Stimulated activated CD4-positive, alpha-beta T cell treated with anti-CD3 and anti-CD28 coated beads, Interleukin-4, amount 100 ng/mL, for 4 hours (primary cell): Measurements from ENCODE around the gene PRR3.

Experiments
- DNase-seq, 2 experiments: peaks; one replicate each; pipeline ENCODE4 v3.0.0-alpha.2; 2020

Gene PRR3

DNA sequence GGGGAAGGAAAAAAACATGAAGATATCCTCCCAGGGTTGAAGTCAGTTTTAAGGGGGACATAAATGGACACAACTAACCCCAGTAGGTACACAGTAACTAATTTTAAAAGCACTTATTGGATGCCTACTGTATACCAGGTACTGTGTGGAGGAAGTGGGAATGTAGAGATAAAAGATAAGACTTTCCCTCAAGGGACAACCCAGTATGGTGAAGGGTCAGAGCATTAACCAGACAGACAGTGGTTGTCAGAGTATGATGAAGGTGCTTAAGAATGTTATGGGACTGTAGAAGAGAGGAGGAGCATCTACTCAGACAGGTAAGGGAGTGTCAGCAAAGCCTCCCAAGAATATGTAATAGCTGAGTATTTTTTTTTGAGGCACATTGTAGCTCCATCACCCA is 15.1 kb downstream of the PRR3 start:
- DNase-seq: no peak

DNA sequence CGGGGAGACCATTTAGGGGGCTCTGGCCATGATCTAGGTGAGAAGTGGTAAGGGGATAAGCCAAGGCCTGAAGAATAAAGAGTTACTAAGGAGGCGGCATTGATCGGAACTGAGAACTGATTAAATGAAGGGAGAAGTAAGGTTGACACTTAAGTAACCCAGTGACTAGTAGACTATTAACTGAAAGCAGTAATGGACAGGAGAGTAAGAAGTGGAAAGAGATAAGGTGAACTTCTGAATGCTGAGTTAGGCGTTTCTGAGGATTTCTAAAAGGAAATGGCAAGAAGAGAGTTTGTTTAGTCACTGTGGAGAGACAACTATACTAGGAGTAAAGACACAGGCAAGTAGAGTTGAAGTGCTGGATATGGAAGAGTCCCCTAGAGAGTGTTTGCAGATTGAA is 16.0 kb downstream of the PRR3 start:
- DNase-seq: no peak

DNA sequence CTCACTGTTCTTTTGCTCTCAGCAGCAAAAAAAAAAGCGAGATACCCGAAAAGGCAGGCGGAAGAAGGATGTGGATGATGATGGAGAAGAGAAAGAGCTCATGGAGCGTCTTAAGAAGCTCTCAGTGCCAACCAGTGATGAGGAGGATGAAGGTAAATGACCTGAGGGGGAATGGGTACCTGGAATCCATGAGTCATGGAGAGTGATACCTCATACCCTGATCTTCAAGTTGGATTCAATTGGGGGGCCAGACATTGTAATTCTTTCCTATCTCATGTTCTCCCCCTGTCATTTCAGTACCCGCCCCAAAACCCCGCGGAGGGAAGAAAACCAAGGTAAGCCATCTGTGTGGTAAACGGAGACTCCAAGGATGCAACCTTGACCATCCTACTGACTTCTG is 21.0 kb downstream of the PRR3 start:
- no peak for DNase-seq

DNA sequence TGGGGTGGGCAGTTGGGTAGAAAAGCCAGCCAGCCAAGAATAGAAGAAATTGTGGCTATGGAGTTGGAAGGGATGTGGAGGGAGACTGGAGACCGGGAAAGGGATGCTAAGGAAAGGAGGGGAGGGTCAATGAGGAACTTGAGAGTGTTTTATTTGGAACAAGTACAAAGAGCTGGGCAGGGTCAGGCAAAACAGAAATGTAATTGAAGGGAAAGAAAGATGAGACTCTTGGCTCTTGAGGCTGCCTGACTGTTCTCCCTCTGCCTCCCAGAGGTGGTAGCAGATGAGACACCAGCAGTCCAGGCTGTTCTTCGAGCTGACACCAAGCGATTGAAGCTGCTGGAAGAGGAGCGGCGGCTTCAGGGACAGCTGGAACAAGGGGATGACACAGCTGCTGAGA is 26.8 kb downstream of the PRR3 start:
- no peak for DNase-seq

- no peak for DNase-seq
Observed at GRCh38 chr6:30589754-30590358, 32.8 kb downstream of the PRR3 start.

- DNase-seq: no peak
Observed at GRCh38 chr6:30590509-30590908, 33.4 kb downstream of the PRR3 start.

- no peak for DNase-seq
Observed at GRCh38 chr6:30591008-30591407, 33.9 kb downstream of the PRR3 start.

DNA sequence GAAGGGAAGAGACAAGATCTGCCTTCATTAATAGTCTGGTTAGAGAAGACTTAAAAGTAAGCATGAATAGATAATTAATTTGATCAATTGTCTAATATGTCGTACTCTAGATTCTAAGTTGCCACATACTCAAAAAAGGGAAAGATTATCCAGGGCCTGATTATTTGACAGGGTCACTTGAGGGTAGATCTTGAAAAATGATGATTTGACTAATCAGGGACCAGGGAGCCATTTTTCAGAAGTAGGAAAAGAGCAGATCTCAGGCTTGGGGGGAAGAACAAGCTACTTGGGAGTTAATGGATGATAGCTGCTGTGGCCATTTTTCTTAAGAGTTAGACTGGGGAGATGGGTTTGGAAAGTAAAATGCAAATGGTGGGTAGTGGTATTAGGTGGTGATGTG is 35.2 kb downstream of the PRR3 start:
- no peak for DNase-seq

DNA sequence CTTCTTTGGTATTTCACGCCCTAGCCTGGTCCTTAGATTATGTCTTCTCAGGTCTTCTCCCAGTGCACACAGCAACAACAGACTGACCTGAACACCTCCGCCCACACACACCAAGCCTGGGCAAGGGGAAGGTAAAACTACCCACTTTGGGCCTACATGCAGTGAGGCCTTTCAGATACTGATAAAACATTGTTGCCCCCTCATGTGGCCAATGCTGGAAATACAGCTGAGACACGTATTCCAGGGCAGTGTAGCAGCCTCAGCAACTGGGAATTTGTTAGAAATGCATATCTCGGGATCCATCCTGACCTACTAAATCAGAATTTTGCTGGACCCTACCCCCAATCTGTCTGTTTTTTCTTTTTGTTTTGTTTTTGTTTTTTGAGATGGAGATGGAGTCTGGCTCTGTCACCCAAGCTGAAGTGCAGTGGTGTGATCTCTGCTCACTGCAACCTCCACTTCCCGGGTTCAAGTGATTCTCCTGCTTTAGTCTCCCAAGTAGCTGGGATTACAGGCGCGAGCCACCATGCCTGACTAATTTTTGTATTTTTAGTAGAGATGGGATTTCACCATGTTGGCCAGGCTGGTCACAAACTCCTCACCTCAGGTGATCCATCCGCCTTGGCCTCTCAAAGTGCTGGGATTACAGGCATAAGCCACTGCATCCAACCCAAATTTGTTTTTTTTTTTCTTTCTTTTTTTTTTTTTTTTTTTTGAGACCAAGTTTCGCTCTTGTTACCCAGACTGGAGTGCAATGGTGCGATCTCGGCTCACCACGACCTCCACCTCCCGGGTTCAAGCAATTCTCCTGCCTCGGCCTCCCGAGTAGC is 40.4 kb downstream of the PRR3 start:
- DNase-seq: peak; percentile 70 to 72

DNA sequence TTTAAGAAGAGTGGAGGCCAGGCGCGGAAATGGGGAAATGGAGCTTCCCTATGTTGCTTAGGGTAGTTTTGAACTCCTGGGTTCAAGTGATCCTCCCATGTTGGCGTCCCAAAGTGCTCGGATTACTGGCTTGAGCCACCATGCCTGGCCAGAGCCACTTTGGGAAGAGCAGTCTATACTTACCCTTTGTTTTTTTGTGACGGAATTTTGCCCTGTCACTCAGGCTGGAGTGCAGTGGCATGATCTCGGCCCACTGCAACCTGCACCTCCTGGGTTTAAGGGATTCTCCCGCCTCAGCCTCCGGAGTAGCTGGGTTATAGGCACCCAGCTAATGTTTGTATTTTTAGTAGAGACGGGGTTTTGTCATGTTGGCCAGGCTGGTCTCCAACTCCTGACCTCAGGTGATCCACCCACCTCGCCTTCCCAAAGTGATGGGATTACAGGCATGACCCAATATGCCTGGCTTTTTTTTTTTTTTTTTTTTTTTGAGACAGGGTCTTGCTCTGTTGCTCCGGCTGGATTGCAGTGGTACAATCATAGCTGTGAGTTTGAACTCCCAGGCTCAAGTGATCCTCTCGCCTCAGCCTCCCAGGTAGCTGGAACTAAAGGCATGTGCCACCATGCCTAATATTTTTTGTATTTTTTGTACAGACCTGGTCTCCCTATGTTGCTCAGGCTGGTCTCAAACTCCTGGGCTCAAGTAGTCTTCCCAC is 42.0 kb downstream of the PRR3 start:
- no peak for DNase-seq

DNA sequence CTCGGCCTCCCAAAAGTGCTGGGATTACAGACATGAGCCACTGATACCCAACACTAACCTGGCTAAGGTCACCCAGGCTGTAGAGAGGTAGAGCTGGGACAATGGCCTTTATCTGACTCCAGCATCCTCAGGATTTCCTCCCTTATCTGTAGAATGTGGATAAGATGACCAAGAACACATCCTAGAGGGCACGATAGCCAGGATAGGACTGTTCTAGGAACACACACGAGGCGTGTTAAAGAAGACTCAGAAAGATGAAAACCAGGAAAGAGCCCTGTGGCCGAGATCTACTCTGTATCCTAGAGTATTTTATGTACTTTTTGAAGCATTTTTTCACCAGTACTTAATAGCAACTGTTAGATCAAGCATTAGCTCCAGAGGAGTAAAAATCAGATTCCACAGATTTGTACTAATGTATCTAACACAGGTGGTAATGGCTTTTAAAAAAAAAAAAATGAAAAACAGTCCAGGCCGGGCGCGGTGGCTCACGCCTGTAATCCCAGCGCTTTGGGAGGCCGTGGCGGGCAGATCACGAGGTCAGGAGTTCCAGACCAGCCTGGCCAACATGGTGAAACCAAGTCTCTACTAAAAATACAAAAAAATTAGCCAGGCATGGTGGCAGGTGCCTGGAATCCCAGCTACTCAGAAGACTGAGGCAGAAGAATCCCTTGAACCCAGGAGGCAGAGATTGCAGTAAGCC is 42.7 kb downstream of the PRR3 start:
- DNase-seq: no peak

GRCh38 chr6:30600451-30600961 is 43.4 kb downstream of the PRR3 start:
- DNase-seq: no peak

DNA sequence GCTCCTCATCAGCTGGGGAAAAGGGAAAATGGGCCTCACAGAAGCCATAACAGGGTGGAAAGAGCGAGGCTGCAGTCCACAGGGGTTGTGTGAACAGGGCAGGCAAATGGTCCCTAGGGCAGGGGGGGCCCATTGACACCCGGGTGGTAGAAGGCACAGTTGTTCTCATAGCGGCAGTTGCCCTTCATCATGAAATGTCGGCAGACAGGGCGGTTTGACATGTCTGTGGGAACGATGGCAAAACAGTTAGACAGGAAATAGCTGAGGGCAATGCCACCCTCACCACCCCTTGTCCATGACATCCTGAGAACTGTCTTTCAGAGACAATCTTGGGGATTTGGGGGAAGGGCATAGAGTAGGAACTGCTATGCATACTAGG is 44.3 kb downstream of the PRR3 start:
- DNase-seq: no peak

- no peak for DNase-seq
Observed at GRCh38 chr6:30601815-30602641, 44.9 kb downstream of the PRR3 start.

DNA sequence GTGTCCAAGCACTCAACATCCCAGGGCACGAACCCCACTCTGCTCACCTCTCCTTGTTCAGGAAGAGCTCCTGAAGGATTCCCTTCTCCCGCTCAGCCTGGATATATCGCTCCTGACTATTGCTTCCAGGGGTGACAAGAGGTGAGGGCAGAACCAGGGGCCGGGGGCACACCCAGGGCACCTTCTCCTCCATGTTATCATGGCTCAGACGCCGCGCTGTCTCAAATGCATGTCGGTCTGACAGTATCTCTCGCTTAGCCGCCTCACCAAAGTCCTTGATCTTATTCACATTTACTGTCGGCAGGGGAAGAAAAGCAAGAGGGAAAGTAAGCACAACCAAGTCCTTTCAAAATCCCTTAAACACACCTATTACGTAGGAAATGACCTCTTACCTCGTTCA is 46.9 kb downstream of the PRR3 start:
- no peak for DNase-seq

- DNase-seq: no peak
Observed at GRCh38 chr6:30610065-30610464, 53.0 kb downstream of the PRR3 start.

- no peak for DNase-seq
Observed at GRCh38 chr6:30611150-30611855, 54.2 kb downstream of the PRR3 start.

- DNase-seq: no peak
Observed at GRCh38 chr6:30611856-30612194, 54.7 kb downstream of the PRR3 start.

- DNase-seq: no peak
Observed at GRCh38 chr6:30612213-30612612, 55.1 kb downstream of the PRR3 start.

- no peak for DNase-seq
Observed at GRCh38 chr6:30612687-30613248, 55.7 kb downstream of the PRR3 start.
